ENCODE data around the gene NUTM1.
"Not testable (repeated sequence)": the region's sequence is repeated elsewhere in the genome, so short reads cannot be mapped to it uniquely, and the experiment has no call there.

NUTM1 gene

DNA sequence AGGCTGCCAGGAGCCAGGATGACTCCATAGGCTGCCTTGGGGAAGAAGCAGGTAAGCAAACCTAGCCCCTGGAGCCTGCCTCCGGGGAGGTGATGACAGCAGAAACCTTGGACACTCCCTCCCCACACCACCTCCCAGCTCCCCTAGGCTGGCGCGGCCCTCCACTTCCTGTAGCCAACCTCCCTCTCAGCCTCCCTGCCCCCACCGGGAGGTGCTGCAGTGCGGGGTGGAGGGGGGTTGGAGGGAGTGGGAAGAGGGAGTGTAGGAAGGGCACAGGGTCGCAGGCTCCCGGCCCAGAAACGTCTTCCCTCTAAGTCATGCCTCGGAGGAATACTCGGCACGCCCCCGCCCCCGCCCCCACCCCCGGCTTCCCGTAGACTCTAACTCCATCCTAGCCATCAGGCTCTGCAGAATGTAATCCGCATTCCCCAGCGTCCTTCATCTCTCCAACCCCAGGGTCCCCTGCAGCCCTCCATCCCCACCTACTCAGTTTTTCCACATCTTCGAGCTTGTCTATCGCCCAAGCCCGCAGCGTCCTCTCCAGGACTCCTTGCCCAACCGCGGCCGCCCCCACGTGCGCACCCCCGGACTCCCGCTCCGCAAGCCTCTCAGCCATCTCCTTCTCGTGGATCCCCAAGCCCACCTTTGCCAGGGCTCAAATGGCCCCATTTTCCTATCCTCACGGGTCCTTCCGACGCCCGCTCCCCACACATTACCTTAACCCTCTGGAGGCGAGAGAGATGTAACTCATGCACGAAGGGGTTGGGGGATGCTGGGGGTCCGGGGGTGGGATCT lies 23.4 kb downstream of the NUTM1 start:
- DNase-seq = peak; percentile 74

DNA sequence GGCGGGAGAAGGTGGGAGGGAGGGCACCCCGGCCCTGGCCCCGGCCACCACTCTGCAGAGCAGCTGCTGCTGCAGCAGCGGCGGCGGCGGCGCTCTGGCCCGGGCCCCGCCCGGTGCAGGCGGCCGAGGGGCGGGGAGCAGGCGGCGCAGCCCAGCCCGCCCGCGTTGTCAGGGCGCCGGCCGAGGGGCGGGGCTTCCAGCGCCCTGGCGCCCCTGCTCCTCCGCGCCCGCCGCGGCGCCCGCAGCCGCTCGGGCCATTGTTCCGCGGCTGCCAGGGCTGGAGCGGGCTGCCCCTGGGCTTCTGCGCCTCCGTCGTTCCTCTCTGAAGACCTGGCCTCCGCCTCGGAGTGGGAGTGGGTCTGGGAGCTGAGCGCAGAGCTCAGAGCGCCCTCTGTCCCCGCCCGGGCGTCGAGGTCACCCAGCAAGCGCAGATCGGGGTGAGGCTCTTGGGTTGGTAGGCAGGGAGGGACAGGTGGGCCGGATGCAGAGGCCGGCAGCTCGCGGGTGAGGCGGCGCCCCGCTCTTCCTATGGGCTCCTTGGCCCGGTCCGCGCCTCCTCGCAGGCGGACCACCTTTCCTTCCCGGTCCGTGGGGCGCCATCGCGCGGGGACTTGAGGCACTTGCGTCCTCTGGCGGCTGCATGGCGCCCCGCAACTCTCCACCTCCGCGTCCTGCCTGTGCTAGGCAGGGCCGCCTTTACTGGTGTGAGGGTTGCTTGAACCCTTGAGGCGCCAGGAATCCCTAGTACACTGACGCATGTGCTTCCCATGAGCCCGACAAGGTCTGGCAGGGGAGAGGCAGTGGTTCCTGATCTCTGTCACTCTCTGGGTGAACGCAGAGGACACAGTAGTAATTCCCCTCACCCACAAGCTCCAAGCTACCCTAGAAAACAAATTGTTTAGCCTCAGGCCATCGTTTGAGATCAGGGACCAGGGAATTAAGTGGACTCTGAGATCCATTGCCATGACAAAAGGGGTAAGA lies 24.3 kb downstream of the NUTM1 start, which contains the start of gene LPCAT4:
LPCAT4 (minus strand) TSS at position 96 of the 981 bp plus-strand sequence. CDS start 96 bp downstream, outside the sequence.
- DNase-seq = peak; percentile 80

DNA sequence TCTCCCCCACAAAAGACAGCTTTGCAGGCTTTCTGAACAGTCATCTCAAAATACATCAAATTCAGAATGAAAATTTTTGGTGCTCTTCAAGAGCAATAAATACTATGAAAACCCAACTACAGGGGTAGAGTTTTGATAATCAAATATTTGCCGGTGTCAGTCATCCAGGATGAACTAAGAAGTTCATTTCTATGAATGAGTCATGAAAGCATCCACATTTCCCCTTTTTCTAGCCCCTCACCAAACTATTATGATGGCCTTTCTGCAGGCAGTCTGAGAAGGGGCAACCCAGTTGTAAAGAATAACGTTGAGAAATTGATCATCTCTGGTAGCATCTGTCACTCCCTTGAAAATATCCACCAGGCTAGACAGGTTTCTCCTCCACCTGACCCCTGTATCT lies 27.0 kb downstream of the NUTM1 start:
- no peak for DNase-seq

DNA sequence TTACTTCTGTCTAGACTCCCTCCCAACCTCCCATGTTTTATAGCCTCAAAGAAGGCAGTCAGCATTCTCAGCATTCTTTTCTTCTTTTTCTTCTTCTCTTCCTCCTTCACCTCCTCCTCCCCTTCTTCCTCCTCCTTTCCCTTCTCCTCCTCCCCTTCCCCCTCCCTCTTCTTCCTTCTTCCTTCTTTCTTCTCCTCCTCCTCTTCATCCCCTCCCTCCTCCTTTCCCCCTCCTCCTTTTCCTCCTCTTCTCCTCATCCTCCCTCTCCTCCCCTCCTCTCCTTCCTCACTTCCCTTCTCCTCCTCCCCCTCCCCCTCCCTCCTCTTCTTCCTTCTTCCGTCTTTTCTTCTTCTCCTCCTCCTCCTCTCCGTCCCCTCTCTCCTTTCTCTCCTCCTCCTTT lies 27.5 kb downstream of the NUTM1 start:
- DNase-seq = no peak

DNA sequence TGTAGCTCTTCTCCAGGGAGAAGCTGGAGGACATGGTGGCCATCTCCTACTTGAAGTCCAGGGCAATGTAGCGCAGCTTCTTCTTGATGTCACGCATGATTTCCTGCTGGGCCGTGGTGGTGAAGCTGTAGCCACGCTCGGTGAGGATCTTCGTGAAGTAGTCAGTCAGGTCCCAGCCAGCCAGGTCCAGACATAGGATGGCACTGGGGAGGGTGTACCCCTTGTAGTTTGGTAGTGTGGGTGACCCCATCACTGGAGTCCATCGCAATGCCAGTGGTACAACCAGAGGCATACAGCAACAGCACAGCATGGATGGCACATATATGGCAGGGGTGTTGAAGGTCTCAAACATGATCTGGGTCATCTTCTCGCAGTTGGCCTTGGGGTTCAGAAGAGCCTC lies 30.8 kb downstream of the NUTM1 start:
- DNase-seq = no peak

DNA sequence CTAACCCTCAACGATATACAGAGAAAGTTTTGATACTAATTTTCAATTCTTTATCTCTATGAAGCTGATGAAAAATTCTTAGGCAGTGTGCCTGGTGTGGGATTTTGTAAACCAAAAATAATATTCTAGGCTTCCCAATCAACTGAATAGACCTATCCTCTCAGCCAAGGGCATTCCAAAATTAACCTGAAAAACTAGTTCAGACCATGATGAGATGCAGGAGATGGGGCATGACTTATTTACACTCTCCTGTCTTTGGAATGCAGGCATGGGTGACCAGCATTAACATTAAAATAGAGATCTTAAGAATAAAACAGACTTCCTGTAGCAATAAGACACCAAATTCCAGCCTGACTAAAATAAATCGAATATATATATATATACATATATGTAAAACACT lies 31.7 kb downstream of the NUTM1 start:
- DNase-seq = no peak

DNA sequence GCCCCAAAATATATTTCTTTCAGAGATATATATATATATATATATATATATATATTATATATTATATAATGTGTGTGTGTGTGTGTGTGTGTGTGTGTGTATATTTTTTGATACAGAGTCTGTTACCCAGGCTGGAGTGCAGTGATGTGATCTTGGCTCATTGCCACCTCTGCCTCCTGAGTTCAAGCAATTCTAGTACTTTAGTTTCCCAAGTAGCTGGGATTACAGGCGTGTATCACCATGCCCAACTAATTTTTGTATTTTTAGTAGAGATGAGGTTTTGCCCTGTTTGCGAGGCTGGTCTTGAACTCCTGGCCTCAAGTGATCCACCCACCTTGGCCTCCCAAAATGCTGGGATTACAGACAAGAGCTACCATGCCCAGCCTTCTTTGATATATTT lies 32.4 kb downstream of the NUTM1 start:
- DNase-seq = not testable (repeated sequence)

DNA sequence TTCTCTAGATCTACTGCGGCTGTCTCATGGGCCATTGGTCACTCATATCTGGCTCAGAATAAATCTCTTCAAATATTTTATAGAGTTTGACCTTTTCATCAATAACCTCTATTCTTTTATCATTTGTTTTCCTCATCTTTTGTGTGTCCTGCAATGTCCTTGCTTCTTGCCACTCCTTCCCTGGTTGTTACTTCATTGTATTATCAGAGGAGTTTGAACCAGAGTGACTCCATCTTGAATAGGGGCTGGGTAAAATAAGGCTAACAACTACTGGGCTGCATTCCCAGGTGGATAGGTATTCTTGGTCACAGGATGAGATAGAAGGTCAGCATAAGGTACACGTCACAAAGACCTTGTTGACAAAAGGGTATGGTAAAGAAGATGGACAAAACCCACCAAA lies 33.7 kb downstream of the NUTM1 start:
- no peak for DNase-seq

DNA sequence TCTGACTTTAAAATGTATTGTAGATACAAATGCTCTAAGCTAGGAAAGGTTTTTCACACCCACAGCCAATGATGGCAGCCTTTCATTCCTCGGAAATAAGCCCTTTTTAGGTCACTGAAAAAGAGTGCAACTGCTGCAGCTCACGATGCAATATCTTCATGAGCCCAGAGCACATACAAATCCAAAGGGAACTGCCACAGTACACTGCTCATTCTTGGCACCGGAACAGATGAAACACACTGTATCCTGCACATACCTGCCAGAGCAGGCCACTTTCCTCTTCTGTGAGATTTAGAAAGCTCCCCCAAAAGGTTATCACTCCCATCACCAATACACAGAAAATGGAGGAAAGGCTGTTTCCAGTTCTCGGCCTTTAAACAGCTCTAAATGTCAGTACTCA lies 37.4 kb downstream of the NUTM1 start:
- DNase-seq = not testable (repeated sequence)

DNA sequence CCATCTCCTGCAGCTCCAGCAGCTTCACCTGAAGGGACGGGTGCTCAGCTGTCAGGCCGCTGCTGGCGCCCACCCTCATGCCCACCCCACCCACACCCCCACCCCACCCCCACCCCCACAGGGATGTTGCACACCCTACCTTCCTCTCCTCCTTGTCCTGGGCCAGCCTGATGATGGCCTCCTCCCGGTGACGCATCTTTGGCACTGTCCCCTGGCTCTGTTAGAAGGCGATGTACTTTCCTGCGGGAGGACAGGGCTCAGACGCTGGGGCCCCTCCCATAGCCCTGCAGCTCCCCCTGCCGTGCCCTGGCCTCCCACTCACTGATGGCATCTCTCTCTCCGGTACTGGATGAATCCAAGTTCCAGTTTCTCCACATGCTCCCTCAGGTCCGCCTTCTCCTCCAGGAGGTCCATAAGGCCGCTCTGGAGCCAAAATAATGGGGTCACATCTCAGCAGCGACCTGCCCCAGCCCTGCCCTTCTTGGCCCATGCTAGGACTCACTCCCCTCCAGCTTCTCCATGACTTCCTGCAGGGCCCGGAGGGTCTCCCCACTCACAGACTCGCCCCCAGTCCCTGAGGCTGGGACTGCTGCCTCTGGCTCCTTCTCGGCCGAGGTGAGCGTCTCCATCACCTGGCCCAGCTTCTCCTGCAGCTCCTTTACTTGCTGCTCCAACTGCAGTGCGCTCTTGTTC lies 38.9 kb downstream of the NUTM1 start:
- DNase-seq = not testable (repeated sequence)

DNA sequence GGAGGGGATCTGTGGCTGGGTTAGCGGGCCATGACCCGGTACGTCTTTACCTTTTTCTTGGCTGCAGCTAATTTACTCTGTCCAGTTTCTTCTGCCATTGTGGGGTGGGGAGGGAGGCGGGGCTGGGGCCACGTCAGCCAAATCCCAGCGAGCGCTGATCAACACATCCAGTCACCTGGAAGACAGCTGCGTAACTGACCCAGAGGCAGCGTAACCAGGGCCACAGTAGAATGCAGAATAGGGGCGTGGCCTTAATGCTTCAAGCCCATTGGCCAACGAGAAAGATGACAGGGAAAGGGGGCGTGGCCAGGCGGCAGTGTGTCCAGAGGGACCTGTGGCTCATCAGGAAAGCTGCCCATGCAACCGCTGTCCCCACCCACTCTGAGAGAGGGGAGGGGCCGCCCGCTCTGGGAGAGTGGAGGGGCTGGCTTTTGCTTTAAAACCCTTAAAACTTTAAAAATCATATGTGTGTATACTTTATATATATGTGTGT lies 46.5 kb downstream of the NUTM1 start:
- DNase-seq = not testable (repeated sequence)

DNA sequence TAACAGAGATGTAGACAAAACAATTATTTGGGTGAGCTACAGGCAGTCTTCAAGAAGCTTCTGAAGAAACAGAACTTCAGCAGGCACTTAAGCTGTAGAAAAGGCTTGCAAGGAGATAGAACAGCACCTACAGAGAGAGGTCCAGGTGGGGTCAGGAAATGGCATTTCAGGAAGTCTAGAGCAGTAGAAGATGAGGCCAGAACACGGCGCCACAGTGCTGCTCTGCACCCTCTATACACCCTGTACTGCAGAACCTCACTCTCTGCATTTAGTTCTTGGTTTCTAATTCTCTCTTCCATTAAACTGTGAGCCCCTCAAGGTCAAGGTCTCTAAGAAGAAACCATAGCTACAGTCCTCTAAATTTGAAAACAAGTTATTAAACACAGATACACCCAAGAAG lies 49.9 kb downstream of the NUTM1 start:
- DNase-seq = not testable (repeated sequence)

DNA sequence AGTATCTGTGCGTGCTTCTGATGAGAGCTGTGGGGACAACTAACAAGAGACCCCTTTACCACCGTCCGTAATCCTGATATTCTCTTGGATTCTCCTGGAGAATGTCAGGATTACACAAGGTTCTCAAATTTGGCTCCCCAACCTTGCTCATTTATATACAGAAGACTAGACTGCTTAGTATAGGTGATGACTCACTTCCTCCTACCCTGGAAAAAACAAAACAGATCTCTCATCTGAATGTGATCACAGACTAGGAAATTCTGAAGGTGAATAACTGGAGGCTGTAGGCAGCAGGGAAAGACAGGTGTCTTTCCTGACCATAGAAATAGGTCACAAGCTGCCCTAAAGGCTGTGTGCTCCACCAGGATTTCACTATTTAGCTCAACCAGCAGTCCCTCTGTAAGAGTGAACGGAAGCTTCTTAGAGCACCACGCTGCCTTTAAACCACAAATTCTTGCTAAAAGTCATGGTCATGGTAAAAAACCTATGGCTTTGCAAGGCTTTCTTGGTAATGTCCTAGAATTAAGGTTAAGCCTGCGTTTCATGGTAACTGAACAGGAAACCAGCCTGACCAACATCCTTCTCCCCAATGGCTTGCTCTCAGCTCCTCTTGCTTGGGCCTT lies 54.6 kb downstream of the NUTM1 start:
- DNase-seq = not testable (repeated sequence)

DNA sequence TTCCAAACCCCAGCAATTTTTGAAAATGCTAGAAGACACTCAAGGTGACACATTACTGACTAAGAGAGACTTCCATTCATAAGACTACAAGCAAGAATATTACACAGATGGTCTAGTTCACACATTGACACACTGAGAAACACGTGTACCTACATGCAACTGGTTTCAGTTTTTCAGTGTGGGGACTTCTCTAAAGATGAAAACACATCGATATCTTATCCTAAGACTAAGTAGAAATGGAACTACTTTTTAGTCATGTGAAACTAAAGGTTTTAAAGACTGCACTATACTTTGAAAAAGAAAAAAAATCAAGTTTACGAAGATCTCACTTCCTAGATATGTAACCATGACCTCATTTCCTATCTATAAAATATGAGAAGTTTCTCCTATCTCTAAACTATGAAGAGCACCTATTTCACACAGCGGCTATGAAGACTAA lies 60.1 kb downstream of the NUTM1 start:
- not testable (repeated sequence) for DNase-seq

DNA sequence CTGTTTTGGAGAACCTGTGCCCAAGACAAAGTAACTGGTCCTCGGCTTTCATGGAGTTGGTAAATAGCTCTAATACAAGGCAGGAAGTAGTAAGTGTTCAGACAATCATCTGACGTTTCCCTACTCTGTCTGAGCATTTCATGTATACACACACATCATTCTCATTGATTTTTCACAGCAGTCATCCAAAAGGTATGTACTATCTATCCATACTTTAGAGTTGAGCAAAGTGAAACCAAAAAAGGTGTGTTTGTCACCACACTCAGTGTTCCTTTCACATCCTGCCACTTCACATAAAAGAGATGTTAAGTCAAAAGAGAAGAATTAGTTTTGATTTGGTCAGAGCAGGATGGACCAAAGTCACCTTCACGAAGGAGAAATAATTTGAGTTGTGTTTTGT lies 60.8 kb downstream of the NUTM1 start:
- DNase-seq = not testable (repeated sequence)

Measured in NCI-H345 (cell line).